ENCODE data around the gene RPH3AL.
"Not testable (repeated sequence)": the region's sequence is repeated elsewhere in the genome, so short reads cannot be mapped to it uniquely, and the experiment has no call there.

Gene RPH3AL

GRCh38 chr17:170130-170670 is 182.4 kb downstream of the RPH3AL start:
- no peak for DNase-seq

GRCh38 chr17:168614-169013 is 184.0 kb downstream of the RPH3AL start:
- DNase-seq = not testable (repeated sequence)

GRCh38 chr17:165939-166338 is 186.7 kb downstream of the RPH3AL start:
- DNase-seq = no peak

GRCh38 chr17:164303-165235 is 188.0 kb downstream of the RPH3AL start:
- no peak for DNase-seq

- no peak for DNase-seq
Measured at GRCh38 chr17:163514-164098, 189.0 kb downstream of the RPH3AL start.

- DNase-seq = no peak
Measured at GRCh38 chr17:162689-163088, 189.9 kb downstream of the RPH3AL start.
